ENCODE data around the gene DDX4. TPM values are rescaled to one million over a fixed set of nuclear protein-coding genes. Genes with fewer than 3 reads are reported as not detected.

The DDX4 gene
- total and polyA plus RNA-seq, 2 donors (not counting 1 experiment from before 2014, with no cell fraction given), result not detected

DNA sequence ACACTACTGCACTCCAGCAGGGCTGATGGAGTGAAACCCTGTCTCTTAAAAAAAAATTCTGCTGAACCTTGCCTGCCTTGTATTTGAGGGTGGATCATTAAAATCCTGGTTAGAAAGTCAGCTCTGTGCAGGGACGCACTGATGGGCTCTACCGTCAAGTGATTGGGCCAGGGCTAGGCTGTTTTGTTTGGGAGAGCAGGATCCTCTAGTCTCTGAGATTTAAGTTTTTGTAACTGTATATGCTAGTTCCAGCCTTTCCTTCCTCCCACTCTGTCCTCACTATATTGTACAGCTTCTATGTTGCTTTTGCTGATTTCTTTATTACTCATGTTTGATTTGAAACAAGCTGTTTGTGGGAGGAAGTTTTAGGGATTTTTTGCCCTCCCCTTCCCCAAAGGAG is 11.5 kb downstream of the DDX4 start:
- H4K20me1 ChIP-seq (ENCODE audit: control insufficient read depth, insufficient read depth, low read length, poor library complexity, severe bottlenecking), result no peaks in the 10 kb centered on the region
- CTCF ChIA-PET, result no interaction called here
- no peak for DNase-seq
- TF ChIP-seq EZH2 (IDR thresholded peaks at IDR 0.05; ENCODE audit: borderline replicate concordance, insufficient read depth, low read depth, low read length, poor library complexity, severe bottlenecking), result no peak
- TF ChIP-seq, protein P1, sequence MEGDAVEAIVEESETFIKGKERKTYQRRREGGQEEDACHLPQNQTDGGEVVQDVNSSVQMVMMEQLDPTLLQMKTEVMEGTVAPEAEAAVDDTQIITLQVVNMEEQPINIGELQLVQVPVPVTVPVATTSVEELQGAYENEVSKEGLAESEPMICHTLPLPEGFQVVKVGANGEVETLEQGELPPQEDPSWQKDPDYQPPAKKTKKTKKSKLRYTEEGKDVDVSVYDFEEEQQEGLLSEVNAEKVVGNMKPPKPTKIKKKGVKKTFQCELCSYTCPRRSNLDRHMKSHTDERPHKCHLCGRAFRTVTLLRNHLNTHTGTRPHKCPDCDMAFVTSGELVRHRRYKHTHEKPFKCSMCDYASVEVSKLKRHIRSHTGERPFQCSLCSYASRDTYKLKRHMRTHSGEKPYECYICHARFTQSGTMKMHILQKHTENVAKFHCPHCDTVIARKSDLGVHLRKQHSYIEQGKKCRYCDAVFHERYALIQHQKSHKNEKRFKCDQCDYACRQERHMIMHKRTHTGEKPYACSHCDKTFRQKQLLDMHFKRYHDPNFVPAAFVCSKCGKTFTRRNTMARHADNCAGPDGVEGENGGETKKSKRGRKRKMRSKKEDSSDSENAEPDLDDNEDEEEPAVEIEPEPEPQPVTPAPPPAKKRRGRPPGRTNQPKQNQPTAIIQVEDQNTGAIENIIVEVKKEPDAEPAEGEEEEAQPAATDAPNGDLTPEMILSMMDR (IDR thresholded peaks at IDR 0.05), result no peak
- no peaks in the 10 kb centered on the region for H3K9me3 Mint-ChIP-seq (ENCODE audit: insufficient read depth)
- no peak for ATAC-seq (ENCODE audit: low read depth)
- H3K4me1 Mint-ChIP-seq, result no peaks in the 10 kb centered on the region
- H3K4me1 ChIP-seq (ENCODE audit: control insufficient read depth in 2 of 2, insufficient read depth in 2 of 2, low read length in 2 of 2), result no peaks in the 10 kb centered on the region
- intact Hi-C loops (cut with micrococcal nuclease), result no loop called here
- H3K27me3 ChIP-seq (replicated peaks in 1 of 4; ENCODE audit: control extremely low read depth in 1 of 4, control insufficient read depth in 3 of 4, insufficient read depth in 4 of 4, low read length in 3 of 4), result no peaks in the 10 kb centered on the region
- peaks cover 9% of the 10 kb centered on the region for H3K27me3 Mint-ChIP-seq
- H3K9me3 ChIP-seq (ENCODE audit: control extremely low read depth in 1 of 3, control insufficient read depth in 2 of 3, insufficient read depth in 1 of 3, low read length in 2 of 3), result no peaks in the 10 kb centered on the region
- H3K27ac Mint-ChIP-seq, result no peak overlapping the region
- no peak overlapping the region for H3K27ac ChIP-seq (ENCODE audit: low read length in 2 of 2)
- no peaks in the 10 kb centered on the region for H3K36me3 ChIP-seq (replicated peaks in 1 of 2; ENCODE audit: control extremely low read depth in 1 of 2, control insufficient read depth in 1 of 2, extremely low read depth in 1 of 2, insufficient read depth in 2 of 2, low read length in 1 of 2)
- H3K4me3 Mint-ChIP-seq, result no peak overlapping the region
- POLR2A ChIA-PET, result no interaction called here
- H3K9ac ChIP-seq (ENCODE audit: low read length), result no peak overlapping the region
- 100% methylated on average over 1 of the region's 2 CpGs for WGBS (ENCODE audit: insufficient coverage)
- H3K4me2 ChIP-seq (replicated peaks; ENCODE audit: low read depth, low read length, poor library complexity, severe bottlenecking), result no peak overlapping the region
- H3K79me2 ChIP-seq (ENCODE audit: control insufficient read depth, insufficient read depth, low read length), result no peaks in the 10 kb centered on the region
- H3K4me3 ChIP-seq (ENCODE audit: control extremely low read depth in 1 of 5, extremely low read depth in 1 of 5, insufficient read depth in 1 of 5, low read depth in 2 of 5, low read length in 4 of 5), result no peak overlapping the region
- no peak overlapping the region for H2AFZ ChIP-seq (ENCODE audit: insufficient read depth, low read depth, low read length, poor library complexity, severe bottlenecking)

DNA sequence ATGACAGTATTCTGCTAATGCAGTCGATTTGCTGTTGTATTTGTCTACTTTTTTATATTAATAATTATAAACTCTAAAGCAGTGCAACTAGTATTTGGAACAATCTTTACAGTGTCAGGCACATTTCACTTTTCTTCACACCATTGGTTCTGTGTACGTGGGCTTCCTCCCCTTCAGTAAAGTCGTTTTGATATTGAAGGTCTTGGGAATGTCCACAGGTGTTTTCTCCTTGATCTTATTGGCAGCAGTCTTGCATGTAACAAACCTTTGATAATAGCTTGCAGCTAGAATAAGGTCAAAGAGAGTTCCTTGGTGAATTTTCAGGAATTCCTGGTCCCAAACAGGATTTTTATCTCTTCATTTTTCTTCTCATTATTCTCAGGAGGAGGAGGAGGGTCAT is 12.2 kb downstream of the DDX4 start:
- peaks cover 6% of the 10 kb centered on the region for H3K27me3 Mint-ChIP-seq
- no peaks in the 10 kb centered on the region for H3K36me3 ChIP-seq (replicated peaks in 1 of 2; ENCODE audit: control extremely low read depth in 1 of 2, control insufficient read depth in 1 of 2, extremely low read depth in 1 of 2, insufficient read depth in 2 of 2, low read length in 1 of 2)
- DNase-seq (no peak), ATAC-seq (ENCODE audit: low read depth) (no peak)
- no CpG with 5 or more reads among the region's 3 CpGs for WGBS (ENCODE audit: insufficient coverage)
- ChIA-PET POLR2A (no interaction called here), CTCF (no interaction called here)
- TF ChIP-seq EZH2 (IDR thresholded peaks at IDR 0.05; ENCODE audit: borderline replicate concordance, insufficient read depth, low read depth, low read length, poor library complexity, severe bottlenecking), result no peak
- TF ChIP-seq, protein P1 (IDR thresholded peaks at IDR 0.05), result no peak
- no peaks in the 10 kb centered on the region for H4K20me1 ChIP-seq (ENCODE audit: control insufficient read depth, insufficient read depth, low read length, poor library complexity, severe bottlenecking)
- H3K4me3 Mint-ChIP-seq, result no peak overlapping the region
- no peak overlapping the region for H3K9ac ChIP-seq (ENCODE audit: low read length)
- no peaks in the 10 kb centered on the region for H3K9me3 Mint-ChIP-seq (ENCODE audit: insufficient read depth)
- no peaks in the 10 kb centered on the region for H3K79me2 ChIP-seq (ENCODE audit: control insufficient read depth, insufficient read depth, low read length)
- H3K4me1 Mint-ChIP-seq, result no peaks in the 10 kb centered on the region
- H3K4me1 ChIP-seq (ENCODE audit: control insufficient read depth in 2 of 2, insufficient read depth in 2 of 2, low read length in 2 of 2), result no peaks in the 10 kb centered on the region
- H3K27ac ChIP-seq (ENCODE audit: low read length in 2 of 2), result no peak overlapping the region
- no peak overlapping the region for H3K4me3 ChIP-seq (ENCODE audit: control extremely low read depth in 1 of 5, extremely low read depth in 1 of 5, insufficient read depth in 1 of 5, low read depth in 2 of 5, low read length in 4 of 5)
- no peaks in the 10 kb centered on the region for H3K27me3 ChIP-seq (replicated peaks in 1 of 4; ENCODE audit: control extremely low read depth in 1 of 4, control insufficient read depth in 3 of 4, insufficient read depth in 4 of 4, low read length in 3 of 4)
- H3K27ac Mint-ChIP-seq, result no peak overlapping the region
- no peak overlapping the region for H2AFZ ChIP-seq (ENCODE audit: insufficient read depth, low read depth, low read length, poor library complexity, severe bottlenecking)
- intact Hi-C loops (cut with micrococcal nuclease), result no loop called here
- no peak overlapping the region for H3K4me2 ChIP-seq (replicated peaks; ENCODE audit: low read depth, low read length, poor library complexity, severe bottlenecking)
- no peaks in the 10 kb centered on the region for H3K9me3 ChIP-seq (ENCODE audit: control extremely low read depth in 1 of 3, control insufficient read depth in 2 of 3, insufficient read depth in 1 of 3, low read length in 2 of 3)

All from B cell (primary cell).